Stimulated activated CD4-positive, alpha-beta T cell treated with anti-CD3 and anti-CD28 coated beads, TNF-alpha, amount 100 ng/mL, for 24 hours (primary cell): ENCODE results near the gene P2RX2.

ENCODE experiments used
- DNase-seq, 3 experiments: peaks; one replicate each; pipeline ENCODE4 v3.0.0-alpha.2; 2020; ENCODE audit warnings: low read depth in 3 of 3

P2RX2 gene

GRCh38 chr12:132602572-132603239, 15.9 kb upstream of the P2RX2 start:
- DNase-seq = no peak

DNA sequence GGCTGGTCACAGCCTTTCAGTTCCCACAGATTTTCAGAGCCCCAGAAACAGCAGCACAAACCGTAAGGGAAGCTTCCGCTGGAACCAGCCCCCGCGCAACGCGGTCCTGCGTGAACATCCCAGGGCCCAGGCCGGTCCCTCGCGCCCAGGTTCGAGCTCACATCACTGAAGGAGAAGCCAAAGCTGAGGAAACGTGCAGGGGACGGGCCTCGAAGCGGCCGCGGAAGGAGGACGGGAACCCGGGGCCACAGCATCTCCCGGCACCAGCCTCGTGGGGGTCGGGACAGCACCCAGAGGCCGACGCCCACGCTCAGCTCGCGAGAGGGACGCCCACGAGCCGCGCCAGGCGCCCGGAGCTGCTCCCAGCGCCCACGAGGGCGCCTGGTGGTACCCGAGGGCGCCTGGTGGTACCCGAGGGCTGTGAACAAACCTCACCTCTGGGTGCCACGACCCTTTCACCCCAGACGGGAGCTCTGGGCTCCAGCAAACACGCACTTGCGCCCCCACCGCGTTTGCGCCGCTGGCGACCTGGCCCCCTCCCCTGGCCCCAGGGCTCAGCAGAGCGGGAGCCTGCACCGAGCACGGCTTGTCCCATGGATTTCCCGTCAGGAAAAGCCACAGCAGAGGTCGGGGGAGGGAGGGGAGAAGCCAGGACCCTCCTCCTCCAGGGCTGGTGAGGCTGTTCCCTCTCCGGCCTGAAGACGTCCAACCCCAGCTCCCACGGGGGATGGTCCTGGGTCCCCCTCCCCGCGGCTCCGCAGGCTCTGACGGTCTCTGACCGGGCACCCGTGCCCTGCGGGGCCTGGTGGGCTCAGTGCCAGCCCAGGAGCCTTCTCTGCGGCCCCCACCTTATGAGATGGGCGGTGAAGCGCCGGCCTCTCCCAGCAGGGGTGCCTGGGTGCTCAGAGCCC, 15.1 kb upstream of the P2RX2 start:
- no peak for DNase-seq

- no peak for DNase-seq
These were observed 14.4 kb upstream of the P2RX2 start for GRCh38 chr12:132604151-132604618.

- no peak for DNase-seq
These were observed 13.7 kb upstream of the P2RX2 start for GRCh38 chr12:132604668-132605441.

- no peak for DNase-seq
These were observed 12.7 kb upstream of the P2RX2 start for GRCh38 chr12:132605892-132606291.

GRCh38 chr12:132606466-132606865, 12.1 kb upstream of the P2RX2 start:
- DNase-seq = no peak

DNA sequence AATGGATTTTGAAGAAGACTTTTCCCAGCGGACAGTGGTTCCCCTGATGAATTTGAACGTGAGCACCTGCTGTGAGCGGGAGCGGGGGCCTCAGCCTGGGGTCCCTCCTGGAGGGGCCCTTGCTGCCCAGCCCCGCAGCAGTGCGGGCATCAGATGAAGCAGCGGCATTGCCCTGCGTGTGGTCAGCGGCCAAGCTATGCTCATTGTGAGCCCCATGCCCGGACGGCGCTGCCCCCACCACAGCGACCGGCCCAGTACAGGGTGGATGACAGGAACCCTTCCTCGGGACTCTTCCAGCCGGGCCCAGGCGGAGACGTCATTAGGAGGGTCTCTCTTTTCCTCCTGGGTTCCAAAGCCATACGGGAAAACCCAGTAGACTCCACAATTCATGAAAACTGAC, 11.6 kb upstream of the P2RX2 start:
- no peak for DNase-seq

- DNase-seq = no peak
These were observed 10.1 kb upstream of the P2RX2 start for GRCh38 chr12:132608231-132609171.

- DNase-seq = no peak
These were observed 8.4 kb upstream of the P2RX2 start, which contains the start of gene LRCOL1 for GRCh38 chr12:132610051-132610759. LRCOL1 (minus strand) TSS chr12:132610582; CDS start chr12:132606251, 4,331 bp downstream.

- no peak for DNase-seq
These were observed 7.5 kb upstream of the P2RX2 start for GRCh38 chr12:132610866-132611602.

DNA sequence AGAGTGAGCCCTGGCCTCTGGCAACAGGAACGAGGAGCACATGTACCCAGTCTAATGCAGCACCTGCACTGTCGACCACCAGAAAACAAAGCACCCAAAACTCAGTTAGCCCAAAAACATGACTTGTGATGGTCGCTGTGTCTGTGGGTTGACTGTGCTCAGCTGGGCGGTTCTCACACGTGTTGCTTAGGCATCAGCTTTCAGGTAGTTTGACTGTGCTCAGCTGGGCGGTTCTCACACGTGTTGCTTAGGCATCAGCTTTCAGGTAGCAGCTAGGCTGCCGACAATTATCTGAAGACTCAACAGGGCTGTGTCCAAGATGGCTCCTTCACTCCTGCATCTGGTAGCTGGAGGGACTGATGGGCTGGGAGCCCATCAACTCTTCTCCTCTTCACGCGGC, 7.0 kb upstream of the P2RX2 start:
- DNase-seq = no peak

DNA sequence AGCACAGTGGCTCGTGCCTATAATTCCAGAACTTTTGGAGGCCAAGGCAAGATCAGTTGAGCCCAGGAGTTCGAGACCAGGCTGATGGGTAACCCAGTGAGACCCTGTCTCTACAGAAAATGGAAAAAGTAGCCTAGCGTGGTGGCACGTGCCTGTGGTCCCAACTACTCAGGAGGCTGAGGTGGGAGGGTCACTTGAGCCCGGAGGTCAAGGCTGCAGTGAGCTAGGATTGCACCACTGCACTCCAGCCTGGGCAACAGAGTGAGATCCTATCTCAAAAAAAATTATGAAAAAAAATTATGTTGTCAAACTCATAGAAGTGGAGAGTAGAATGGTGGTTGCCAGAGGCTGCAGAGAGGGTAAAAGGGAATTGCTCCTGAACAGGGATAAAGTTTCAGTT, 4.5 kb upstream of the P2RX2 start:
- DNase-seq = no peak

GRCh38 chr12:132614861-132615578, 3.6 kb upstream of the P2RX2 start:
- peak; percentile 65 to 79 (median 68) for DNase-seq

DNA sequence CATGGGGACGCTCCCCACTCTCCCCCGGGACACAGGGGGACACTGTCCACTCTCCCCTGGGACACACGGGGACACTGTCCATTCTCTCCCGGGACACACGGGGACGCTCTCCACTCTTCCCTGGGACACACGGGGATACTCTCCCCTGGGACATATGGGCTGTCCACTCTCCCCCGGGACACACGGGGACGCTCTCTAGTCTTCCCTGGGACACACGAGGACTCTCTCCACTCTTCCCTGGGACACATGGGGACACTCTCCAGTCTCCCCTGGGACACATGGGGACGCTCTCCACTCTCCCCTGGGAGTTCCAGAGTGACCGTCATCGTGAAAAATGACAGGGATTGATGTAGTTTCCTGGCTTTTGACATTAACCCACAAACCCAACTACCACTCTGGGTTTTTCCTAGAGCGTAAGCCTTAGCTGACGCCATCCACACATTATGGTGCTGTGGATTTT, 3.0 kb upstream of the P2RX2 start:
- DNase-seq = no peak

GRCh38 chr12:132617135-132617701, 1.4 kb upstream of the P2RX2 start:
- DNase-seq = no peak

GRCh38 chr12:132617822-132618682, 524 bp upstream of the P2RX2 start:
- no peak for DNase-seq

GRCh38 chr12:132619071-132619385, 452 bp downstream of the P2RX2 start:
- DNase-seq = no peak
